Fibroblast of lung (primary cell): ENCODE results near the gene RAB3A. TPM values are rescaled to one million over a fixed set of nuclear protein-coding genes. Genes with fewer than 3 reads are reported as not detected.

Experiments
- DNase-seq, 2 donors: peaks; one replicate each; pipeline versions ENCODE4 v3.0.0 to v3.0.0-alpha.2; 2010; ENCODE audit warnings: low read depth in 2 of 2
- H2AFZ ChIP-seq: 2 replicates; pipeline ENCODE4 v1.5.1; 2012; ENCODE audit warnings: low read length, control low read depth, inconsistent platforms
- H3K27ac ChIP-seq: 2 replicates; pipeline ENCODE4 v1.5.1; 2011; ENCODE audit warnings: low read length, control low read depth; ENCODE audit not compliant: insufficient read depth
- H3K27me3 ChIP-seq: 2 replicates; pipeline ENCODE4 v1.5.1; 2011; ENCODE audit warnings: mild to moderate bottlenecking, low read length; ENCODE audit not compliant: control insufficient read depth, insufficient read depth
- H3K36me3 ChIP-seq: 2 replicates; pipeline ENCODE4 v1.5.1; 2011; ENCODE audit warnings: low read length; ENCODE audit not compliant: control insufficient read depth, insufficient read depth
- H3K4me1 ChIP-seq: 2 replicates; pipeline ENCODE4 v1.5.1; 2011; ENCODE audit warnings: low read length; ENCODE audit not compliant: control insufficient read depth, insufficient read depth; ENCODE audit errors: extremely low read depth
- H3K4me2 ChIP-seq: 2 replicates; pipeline ENCODE4 v1.5.1; 2011; ENCODE audit warnings: low read length, control low read depth; ENCODE audit not compliant: insufficient read depth; ENCODE audit errors: extremely low read depth
- H3K4me3 ChIP-seq, 4 experiments: fragments of 200-600 bp in 1 of 4; sonication (generic) in 1 of 4; replicated peaks in 1 of 4; 2 replicates each; pipeline ENCODE4 v1.5.1; 2011 to 2016; ENCODE audit warnings: low read length in 4 of 4, low read depth in 3 of 4, mild to moderate bottlenecking in 3 of 4, control low read depth in 2 of 4, inconsistent platforms in 1 of 4, mixed read lengths in 1 of 4; ENCODE audit not compliant: insufficient read depth in 1 of 4; ENCODE audit errors: control extremely low read depth in 1 of 4
- H3K79me2 ChIP-seq: 2 replicates; pipeline ENCODE4 v1.5.1; 2012; ENCODE audit warnings: mild to moderate bottlenecking, low read length, inconsistent platforms; ENCODE audit not compliant: control insufficient read depth, insufficient read depth
- H3K9ac ChIP-seq: 2 replicates; pipeline ENCODE4 v1.5.1; 2011; ENCODE audit warnings: mild to moderate bottlenecking, low read length, control low read depth; ENCODE audit not compliant: insufficient read depth
- H3K9me3 ChIP-seq: 2 replicates; pipeline ENCODE4 v1.5.1; 2012; ENCODE audit warnings: low read depth, low read length; ENCODE audit not compliant: control insufficient read depth, insufficient read depth
- H4K20me1 ChIP-seq: 2 replicates; pipeline ENCODE4 v1.5.1; 2011; ENCODE audit warnings: low read length; ENCODE audit not compliant: control insufficient read depth, insufficient read depth; ENCODE audit errors: extremely low read depth
- CTCF ChIP-seq, 2 donors: IDR thresholded peaks in 1 of 2; conservative IDR thresholded peaks in 1 of 2; 1 replicate in 1 of 2; 2 replicates in 1 of 2; pipeline ENCODE4 v1.5.1; 2011 to 2012; ENCODE audit warnings: low read length in 2 of 2, control low read depth in 1 of 2, inconsistent platforms in 1 of 2, low read depth in 1 of 2, mild to moderate bottlenecking in 1 of 2
- EZH2 ChIP-seq: IDR thresholded peaks from 2 replicates; pipeline ENCODE4 v1.5.1; 2012; ENCODE audit warnings: low read length, control low read depth, mild to moderate bottlenecking; ENCODE audit errors: missing control alignments
- polyA plus RNA-seq, 2 donors: library from polyadenylated mRNA; depleted of rRNA in 1 of 2; stranded (reverse) in 1 of 2; unstranded in 1 of 2; fragments of >200 nt; gene quantifications; 2 replicates each; pipeline ENCODE4 v1.2.1, GENCODE V29; 2011 to 2012; ENCODE audit warnings: missing spikeins in 1 of 2
- total RNA-seq: library from RNA; depleted of rRNA; stranded (reverse); fragments of >200 nt; gene quantifications from 2 replicates; pipeline ENCODE4 v1.2.1, GENCODE V29; 2014

The RAB3A gene
- total and polyA plus RNA-seq, 2 donors (not counting 1 experiment from before 2014, with no cell fraction given): 2.0 to 3.6 TPM

DNA sequence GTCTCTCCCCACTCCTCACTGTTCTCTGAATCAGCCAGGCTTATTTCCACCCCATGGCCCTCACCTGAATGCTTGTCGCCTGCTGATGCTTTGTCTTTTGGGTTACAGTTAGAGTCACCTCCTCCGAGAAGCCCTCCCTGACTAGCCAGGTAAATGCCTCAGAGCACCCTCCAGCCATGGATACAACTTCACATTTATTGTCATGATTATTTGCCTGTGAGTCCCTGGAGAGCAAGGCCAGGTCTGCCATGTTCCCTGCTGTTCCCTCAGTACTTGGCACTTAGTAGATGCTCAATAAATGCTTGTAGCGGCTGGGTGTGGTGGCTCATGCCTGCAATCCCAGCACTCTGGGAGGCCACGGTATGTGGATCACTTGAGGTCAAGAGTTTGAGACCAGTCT, 26.1 kb upstream of the RAB3A start:
- Histone ChIP-seq H3K27me3 (peaks cover 11% of the 10 kb centered on the region), H3K4me3 (no peak overlapping the region), H2AFZ (no peak overlapping the region), H3K36me3 (no peaks in the 10 kb centered on the region), H3K9ac (no peak overlapping the region), H3K4me1 (no peaks in the 10 kb centered on the region), H3K79me2 (no peaks in the 10 kb centered on the region), H3K27ac (no peak overlapping the region), H3K9me3 (no peaks in the 10 kb centered on the region), H4K20me1 (no peaks in the 10 kb centered on the region), H3K4me2 (no peak overlapping the region)
- TF ChIP-seq EZH2: no peak
- no peak for TF ChIP-seq CTCF (conservative IDR thresholded peaks at IDR 0.05 in 1 of 2, IDR thresholded peaks at IDR 0.05 in 1 of 2; ENCODE audit: low read depth in 1 of 2, low read length in 2 of 2)
- no peak for DNase-seq

DNA sequence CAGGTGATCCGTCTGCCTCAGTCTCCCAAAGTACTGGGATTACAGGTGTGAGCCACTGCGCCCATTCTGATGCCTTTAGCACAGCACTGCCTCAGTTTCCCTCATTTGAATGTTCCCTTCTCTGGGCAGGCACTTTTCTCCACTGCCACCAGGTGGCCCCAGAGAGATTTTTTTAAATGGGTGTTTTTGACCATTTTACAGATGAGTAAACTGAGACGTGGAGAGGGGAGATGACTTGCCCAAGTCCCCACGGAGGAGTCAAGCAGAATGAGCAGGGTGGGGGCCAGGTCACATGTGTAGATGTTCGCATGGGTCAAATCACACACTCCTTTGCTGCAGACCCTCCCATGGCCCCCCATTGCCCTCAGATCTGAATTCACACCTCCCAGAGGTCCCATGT, 25.6 kb upstream of the RAB3A start:
- Histone ChIP-seq H3K4me1 (no peaks in the 10 kb centered on the region), H3K27me3 (peaks cover 11% of the 10 kb centered on the region), H3K4me2 (no peak overlapping the region), H4K20me1 (no peaks in the 10 kb centered on the region), H3K4me3 (no peak overlapping the region), H3K9ac (no peak overlapping the region), H2AFZ (no peak overlapping the region), H3K36me3 (no peaks in the 10 kb centered on the region), H3K27ac (no peak overlapping the region), H3K79me2 (no peaks in the 10 kb centered on the region), H3K9me3 (no peaks in the 10 kb centered on the region)
- DNase-seq: no peak
- TF ChIP-seq CTCF (conservative IDR thresholded peaks at IDR 0.05 in 1 of 2, IDR thresholded peaks at IDR 0.05 in 1 of 2; ENCODE audit: low read depth in 1 of 2, low read length in 2 of 2): peak; percentile 33 to 60
- no peak for TF ChIP-seq EZH2

- no peak for DNase-seq
- Histone ChIP-seq H2AFZ (no peak overlapping the region), H3K79me2 (no peaks in the 10 kb centered on the region), H3K9ac (no peak overlapping the region), H3K36me3 (no peaks in the 10 kb centered on the region), H3K4me3 (no peak overlapping the region), H3K4me1 (no peaks in the 10 kb centered on the region), H3K27me3 (peaks cover 11% of the 10 kb centered on the region), H3K4me2 (no peak overlapping the region), H3K27ac (no peak overlapping the region), H3K9me3 (no peaks in the 10 kb centered on the region), H4K20me1 (no peaks in the 10 kb centered on the region)
- no peak for TF ChIP-seq EZH2
- no peak for TF ChIP-seq CTCF (conservative IDR thresholded peaks at IDR 0.05 in 1 of 2, IDR thresholded peaks at IDR 0.05 in 1 of 2; ENCODE audit: low read depth in 1 of 2, low read length in 2 of 2)
Observed at GRCh38 chr19:18227781-18228271, 24.0 kb upstream of the RAB3A start.
